Spleen (tissue), 11 donors: ENCODE results near the gene TNFAIP8. TPM values are rescaled to one million over a fixed set of nuclear protein-coding genes. Genes with fewer than 3 reads are reported as not detected.

Experiments
- DNase-seq: peaks from one replicate; pipeline ENCODE4 v3.0.0-alpha.2; 2020
- H3K27ac ChIP-seq, 8 donors: fragments of 200-600 bp; sonication (generic) in 7 of 8; 1 replicate in 4 of 8; 2 replicates in 4 of 8; pipeline versions ENCODE4 v1.5.0 to v1.8.0; 2016 to 2021; ENCODE audit warnings: inconsistent platforms in 4 of 8, mild to moderate bottlenecking in 4 of 8, moderate library complexity in 1 of 8
- H3K27me3 ChIP-seq, 7 donors: fragments of 200-600 bp; sonication (generic) in 6 of 7; replicated peaks in 1 of 7; 1 replicate in 4 of 7; 2 replicates in 3 of 7; pipeline versions ENCODE4 v1.5.0 to v1.8.0; 2016 to 2021; ENCODE audit warnings: inconsistent platforms in 3 of 7, mild to moderate bottlenecking in 1 of 7
- H3K36me3 ChIP-seq, 6 donors: fragments of 200-600 bp; sonication (generic) in 5 of 6; 1 replicate in 4 of 6; 2 replicates in 2 of 6; pipeline versions ENCODE4 v1.5.0 to v1.8.0; 2016 to 2021; ENCODE audit warnings: inconsistent platforms in 2 of 6
- H3K4me1 ChIP-seq, 6 donors: fragments of 200-600 bp; sonication (generic) in 5 of 6; 1 replicate in 3 of 6; 2 replicates in 3 of 6; pipeline versions ENCODE4 v1.5.0 to v1.8.0; 2016 to 2021; ENCODE audit warnings: inconsistent platforms in 3 of 6
- H3K4me3 ChIP-seq, 8 donors: fragments of 200-600 bp; sonication (generic) in 7 of 8; 1 replicate in 4 of 8; 2 replicates in 4 of 8; pipeline versions ENCODE4 v1.5.0 to v1.8.0; 2016 to 2021; ENCODE audit warnings: inconsistent platforms in 4 of 8, mild to moderate bottlenecking in 4 of 8, moderate library complexity in 2 of 8
- H3K9me3 ChIP-seq, 8 donors: fragments of 200-600 bp; sonication (generic) in 7 of 8; 1 replicate in 4 of 8; 2 replicates in 4 of 8; pipeline versions ENCODE4 v1.5.0 to v1.8.0; 2016 to 2021; ENCODE audit warnings: inconsistent platforms in 4 of 8
- POLR2A ChIP-seq, 3 donors: fragments of 450-650 bp; IDR thresholded peaks; one replicate each; pipeline ENCODE4 v1.5.1; 2017; ENCODE audit warnings: antibody characterized with exemption in 3 of 3, mild to moderate bottlenecking in 1 of 3
- POLR2AphosphoS5 ChIP-seq, 3 donors: sonication (generic); formaldehyde crosslinking; IDR thresholded peaks; one replicate each; pipeline ENCODE4 v1.5.1; 2017; ENCODE audit warnings: antibody characterized with exemption in 3 of 3
- WGBS, 5 donors: extraction: QIAGEN DNeasy Blood & Tissue Kit in 3 of 5; methylation state at CpG; one replicate each; pipeline versions ENCODE4 v1.1.5 to v1.1.7; 2013 to 2018; 5-methylcytosine and 5-hydroxymethylcytosine counted together
- intact Hi-C: fragments of 100-400 bp; cut with DNase I; formaldehyde crosslinking; loops from one replicate; pipeline ENCODE4 v1.15.0; 2023; ENCODE audit warnings: low total_unique reads
- polyA plus RNA-seq, 3 donors: library from polyadenylated mRNA; stranded (reverse); fragments of 200-250 nt; gene quantifications; one replicate each; pipeline ENCODE4 v1.2.1, GENCODE V29; 2013
- total RNA-seq, 7 donors: library from RNA; depleted of rRNA in 3 of 7; stranded (reverse); fragments of >200 nt in 3 of 7; fragmentation: NEBNext Ultra II Directional in 4 of 7; extraction: Animal tissue kit (Norgen Biotek cat#: 25700) in 4 of 7; gene quantifications; one replicate each; pipeline versions ENCODE4 v1.1.0 to v1.2.1, GENCODE V29; 2016 to 2021
- TF ChIP-seq, protein P1 (sequence below), 11 experiments: fragments of 200-600 bp in 7 of 11; fragments of 450-650 bp in 4 of 11; sonication (generic) in 4 of 11; IDR thresholded peaks in 8 of 11; conservative IDR thresholded peaks in 3 of 11; 1 replicate in 7 of 11; 2 replicates in 4 of 11; pipeline versions ENCODE4 v1.4.0 to v1.8.0; 2016 to 2021; ENCODE audit warnings: antibody characterized with exemption in 11 of 11, inconsistent platforms in 4 of 11, mild to moderate bottlenecking in 1 of 11
- donor health status: healthy with polysubstance abuse.
- donor health status: DM: no; HTN: no; CAD: no; lungs with moderate emphysema.
- donor health status: DM: no; HTN: no; CAD: no.
- donor health status: Bipolar disorder and iron deficiency.
- donor health status: healthy.
- donor health status: DM: no; HTN: no; CAD: no.
- donor health status: DM: yes; HTN: yes; CAD: no.

Gene TNFAIP8
- total and polyA plus RNA-seq, 10 donors = 71.1 to 123 (median 101) TPM

DNA sequence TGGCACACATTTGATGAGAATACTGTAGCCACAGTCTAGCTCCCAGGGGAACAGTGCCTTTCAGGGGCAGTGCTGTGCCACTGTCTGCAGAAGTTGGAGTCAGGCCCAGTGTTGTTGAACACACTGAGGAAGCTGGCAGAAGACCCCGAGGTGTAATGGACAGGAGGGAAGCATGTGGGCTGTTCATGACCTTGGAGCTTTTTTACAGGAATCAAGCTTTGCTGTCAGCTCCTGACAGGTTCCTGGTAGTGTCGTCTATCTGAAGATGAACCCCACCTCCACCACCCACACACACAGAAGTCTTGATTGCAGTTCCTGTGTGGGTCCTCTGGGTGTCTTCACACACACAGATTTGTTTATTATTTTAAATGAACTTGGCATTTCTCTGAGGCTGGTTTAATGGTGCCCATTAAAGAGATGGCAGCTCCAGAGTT, 40.3 kb upstream of the TNFAIP8 start:
- WGBS, 5 donors = 0 to 2% (median 0%) methylated on average over 2 of the region's 2 CpGs
- Histone ChIP-seq H3K27me3 (no peaks in the 10 kb centered on the region), H3K27ac (peak overlapping the region; percentile 2 to 88 (median 62)), H3K36me3 (no peaks in the 10 kb centered on the region), H3K4me1 (peaks cover 39 to 100% (median 91%) of the 10 kb centered on the region in 6 donors), H3K4me3 (peak overlapping the region in 1 of 8 donors; percentile 8), H3K9me3 (no peaks in the 10 kb centered on the region)
- DNase-seq = peak; percentile 77
- TF ChIP-seq POLR2A (IDR thresholded peaks at IDR 0.05) (no peak), POLR2AphosphoS5 (IDR thresholded peaks at IDR 0.05) (peak in 2 of 3 donors; percentile 20 to 37)
- TF ChIP-seq, protein P1, sequence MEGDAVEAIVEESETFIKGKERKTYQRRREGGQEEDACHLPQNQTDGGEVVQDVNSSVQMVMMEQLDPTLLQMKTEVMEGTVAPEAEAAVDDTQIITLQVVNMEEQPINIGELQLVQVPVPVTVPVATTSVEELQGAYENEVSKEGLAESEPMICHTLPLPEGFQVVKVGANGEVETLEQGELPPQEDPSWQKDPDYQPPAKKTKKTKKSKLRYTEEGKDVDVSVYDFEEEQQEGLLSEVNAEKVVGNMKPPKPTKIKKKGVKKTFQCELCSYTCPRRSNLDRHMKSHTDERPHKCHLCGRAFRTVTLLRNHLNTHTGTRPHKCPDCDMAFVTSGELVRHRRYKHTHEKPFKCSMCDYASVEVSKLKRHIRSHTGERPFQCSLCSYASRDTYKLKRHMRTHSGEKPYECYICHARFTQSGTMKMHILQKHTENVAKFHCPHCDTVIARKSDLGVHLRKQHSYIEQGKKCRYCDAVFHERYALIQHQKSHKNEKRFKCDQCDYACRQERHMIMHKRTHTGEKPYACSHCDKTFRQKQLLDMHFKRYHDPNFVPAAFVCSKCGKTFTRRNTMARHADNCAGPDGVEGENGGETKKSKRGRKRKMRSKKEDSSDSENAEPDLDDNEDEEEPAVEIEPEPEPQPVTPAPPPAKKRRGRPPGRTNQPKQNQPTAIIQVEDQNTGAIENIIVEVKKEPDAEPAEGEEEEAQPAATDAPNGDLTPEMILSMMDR (IDR thresholded peaks at IDR 0.05 in 8 of 11, conservative IDR thresholded peaks at IDR 0.05 in 3 of 11) = peak in 10 of 11 experiments; percentile 33 to 75 (median 56)
- intact Hi-C loops = loop anchor here (10.0 kb wide), 1 partner anchor 89 kb away; no protein-coding TSS in a partner anchor

GRCh38 chr5:119316086-119316485, 39.7 kb upstream of the TNFAIP8 start:
- Histone ChIP-seq H3K4me1 (peaks cover 39 to 100% (median 93%) of the 10 kb centered on the region in 6 donors), H3K27ac (peak overlapping the region; percentile 29 to 88 (median 62))

DNA sequence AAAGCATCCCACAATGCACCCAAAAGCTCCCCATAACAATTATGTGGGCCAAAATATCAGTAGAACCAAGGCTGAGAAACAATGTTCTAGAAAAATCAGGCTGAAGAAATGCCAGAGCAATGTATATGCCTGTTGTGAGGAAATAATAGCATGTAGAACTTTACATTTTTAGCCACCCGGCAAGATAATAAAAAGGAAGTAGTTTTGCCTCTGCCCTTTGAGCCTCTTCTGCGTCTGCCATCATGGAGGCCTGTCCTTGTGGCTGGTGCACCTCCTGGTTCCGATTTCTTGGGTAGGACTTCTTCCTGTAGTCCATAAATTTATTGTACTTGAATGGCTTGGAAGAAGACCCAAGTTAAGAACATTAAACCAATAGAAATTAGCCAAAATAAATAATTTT, 38.9 kb upstream of the TNFAIP8 start:
- H3K9me3 ChIP-seq = no peaks in the 10 kb centered on the region
- no peaks in the 10 kb centered on the region for H3K27me3 ChIP-seq
- DNase-seq = no peak
- TF ChIP-seq POLR2A (IDR thresholded peaks at IDR 0.05) (no peak), POLR2AphosphoS5 (IDR thresholded peaks at IDR 0.05) (no peak)
- TF ChIP-seq, protein P1 (IDR thresholded peaks at IDR 0.05 in 8 of 11, conservative IDR thresholded peaks at IDR 0.05 in 3 of 11) = no peak
- H3K36me3 ChIP-seq = no peaks in the 10 kb centered on the region
- peak overlapping the region in 7 of 8 donors; percentile 3 to 88 (median 64) for H3K27ac ChIP-seq
- H3K4me3 ChIP-seq = no peak overlapping the region
- intact Hi-C loops = loop anchor here (10.0 kb wide), 1 partner anchor 88 kb away; no protein-coding TSS in a partner anchor
- peaks cover 39 to 100% (median 95%) of the 10 kb centered on the region in 6 donors for H3K4me1 ChIP-seq
- 49 to 57% (median 54%) methylated on average over 3 of the region's 3 CpGs for WGBS, 5 donors

More at GRCh38 chr5:119316086-119316485, 39.7 kb upstream of the TNFAIP8 start:
- intact Hi-C loops = loop anchor here (10.0 kb wide), 1 partner anchor 89 kb away; no protein-coding TSS in a partner anchor
- no peaks in the 10 kb centered on the region for H3K36me3 ChIP-seq
- WGBS, 5 donors = 88 to 92% (median 90%) methylated on average over 8 of the region's 8 CpGs
- TF ChIP-seq, protein P1 (IDR thresholded peaks at IDR 0.05 in 8 of 11, conservative IDR thresholded peaks at IDR 0.05 in 3 of 11) = no peak
- TF ChIP-seq POLR2A (IDR thresholded peaks at IDR 0.05) = no peak
- TF ChIP-seq POLR2AphosphoS5 (IDR thresholded peaks at IDR 0.05) = no peak
- DNase-seq = no peak
- no peaks in the 10 kb centered on the region for H3K27me3 ChIP-seq
- H3K9me3 ChIP-seq = no peaks in the 10 kb centered on the region
- no peak overlapping the region for H3K4me3 ChIP-seq

GRCh38 chr5:119318256-119318894, 37.4 kb upstream of the TNFAIP8 start:
- intact Hi-C loops = loop anchor here (10.0 kb wide), 1 partner anchor 86 kb away; no protein-coding TSS in a partner anchor
- H3K36me3 ChIP-seq = no peaks in the 10 kb centered on the region
- no peaks in the 10 kb centered on the region for H3K9me3 ChIP-seq
- 34 to 38% (median 36%) methylated on average over 7 of the region's 7 CpGs for WGBS, 5 donors
- H3K27ac ChIP-seq = peak overlapping the region in 5 of 8 donors; percentile 20 to 86 (median 39)
- H3K4me1 ChIP-seq = peaks cover 44 to 100% (median 95%) of the 10 kb centered on the region in 6 donors
- peak; percentile 78 for DNase-seq
- no peak overlapping the region for H3K4me3 ChIP-seq
- TF ChIP-seq POLR2A (IDR thresholded peaks at IDR 0.05) (no peak), POLR2AphosphoS5 (IDR thresholded peaks at IDR 0.05) (peak in 2 of 3 donors; percentile 11 to 56)
- TF ChIP-seq, protein P1 (IDR thresholded peaks at IDR 0.05 in 8 of 11, conservative IDR thresholded peaks at IDR 0.05 in 3 of 11) = no peak
- H3K27me3 ChIP-seq = no peaks in the 10 kb centered on the region
